Endodermal cell (in vitro differentiated cells): ENCODE data around the gene CHTOP. TPM values are rescaled to one million over a fixed set of nuclear protein-coding genes. Genes with fewer than 3 reads are reported as not detected.

Experiments
- DNase-seq: peaks from one replicate; pipeline ENCODE4 v3.0.0-alpha.2; 2017
- H3K27ac ChIP-seq: 2 replicates; pipeline ENCODE4 v1.5.1; 2013; ENCODE audit warnings: mild to moderate bottlenecking, low read depth, low read length, moderate library complexity
- H3K27me3 ChIP-seq: 2 replicates; pipeline ENCODE4 v1.6.1; 2013; ENCODE audit warnings: mild to moderate bottlenecking, low read length, moderate library complexity; ENCODE audit not compliant: insufficient read depth, control insufficient read depth, poor library complexity, severe bottlenecking
- H3K36me3 ChIP-seq: 2 replicates; pipeline ENCODE4 v1.7.0; 2013; ENCODE audit warnings: mild to moderate bottlenecking, low read length, moderate library complexity; ENCODE audit not compliant: control insufficient read depth, insufficient read depth
- H3K4me1 ChIP-seq: one replicate; pipeline ENCODE4 v1.7.0; 2013; ENCODE audit warnings: low read length; ENCODE audit not compliant: control insufficient read depth, insufficient read depth
- H3K4me3 ChIP-seq: 2 replicates; pipeline ENCODE4 v1.5.1; 2013; ENCODE audit warnings: mild to moderate bottlenecking, low read length, moderate library complexity
- H3K9ac ChIP-seq: 2 replicates; pipeline ENCODE4 v1.6.1; 2013; ENCODE audit warnings: mild to moderate bottlenecking, low read length, moderate library complexity; ENCODE audit not compliant: poor library complexity, severe bottlenecking; ENCODE audit errors: extremely low read depth
- H3K9me3 ChIP-seq: 2 replicates; pipeline ENCODE4 v1.6.1; 2013; ENCODE audit warnings: mild to moderate bottlenecking, low read length, moderate library complexity; ENCODE audit not compliant: control insufficient read depth
- H3K27ac Mint-ChIP-seq: 2 replicates; pipeline ENCODE4 v1.8.0; 2020; ENCODE audit warnings: mixed read lengths
- H3K27me3 Mint-ChIP-seq: 2 replicates; pipeline ENCODE4 v1.8.0; 2021; ENCODE audit warnings: mild to moderate bottlenecking, mixed read lengths; ENCODE audit not compliant: insufficient read depth
- H3K36me3 Mint-ChIP-seq: 2 replicates; pipeline ENCODE4 v1.8.0; 2020; ENCODE audit warnings: low read depth, mixed read lengths
- H3K4me1 Mint-ChIP-seq: 2 replicates; pipeline ENCODE4 v1.8.0; 2020; ENCODE audit warnings: mixed read lengths
- H3K4me3 Mint-ChIP-seq: 2 replicates; pipeline ENCODE4 v1.8.0; 2020; ENCODE audit warnings: mild to moderate bottlenecking, moderate library complexity, mixed read lengths
- H3K9me3 Mint-ChIP-seq: 2 replicates; pipeline ENCODE4 v1.8.0; 2020; ENCODE audit warnings: mild to moderate bottlenecking, mixed read lengths
- CTCF ChIP-seq: fragments of 200-600 bp; sonication (generic); conservative IDR thresholded peaks from 2 replicates; pipeline ENCODE4 v1.5.0; 2021; ENCODE audit warnings: antibody characterized with exemption, mild to moderate bottlenecking
- WGBS, 2 experiments: methylation state at CpG; one replicate each; pipeline versions ENCODE4 v1.1.5 to v1.1.7; 2013; ENCODE audit warnings: missing lambda C conversion rate in 2 of 2, mixed read lengths in 1 of 2; ENCODE audit not compliant: insufficient coverage in 1 of 2, insufficient read length in 1 of 2; 5-methylcytosine and 5-hydroxymethylcytosine counted together
- total RNA-seq, 2 donors: library from RNA; stranded (reverse); fragmentation: NEBNext Ultra II Directional in 1 of 2; extraction: Animal tissue kit (Norgen Biotek cat#: 25700) in 1 of 2; gene quantifications; 2 replicates in 1 of 2; 3 replicates in 1 of 2; pipeline ENCODE4 v1.2.1, GENCODE V29; 2021

The CHTOP gene
- total RNA-seq, 2 donors from 2014 or later: 98.4 to 117 TPM

- Histone ChIP-seq H3K27ac (no peak overlapping the region), H3K9me3 (no peaks in the 10 kb centered on the region), H3K36me3 (peaks cover 1% of the 10 kb centered on the region), H3K4me1 (no peaks in the 10 kb centered on the region), H3K27me3 (no peaks in the 10 kb centered on the region), H3K9ac (no peak overlapping the region), H3K4me3 (no peak overlapping the region)
- Mint-ChIP-seq H3K27ac (no peak overlapping the region), H3K36me3 (peaks cover 11% of the 10 kb centered on the region), H3K4me1 (peaks cover 7% of the 10 kb centered on the region), H3K9me3 (no peaks in the 10 kb centered on the region), H3K4me3 (no peak overlapping the region), H3K27me3 (no peaks in the 10 kb centered on the region)
- WGBS, 2 experiments: 97 to 100% methylated on average over 1 to 6 of the region's 7 CpGs
- no peak for TF ChIP-seq CTCF
- DNase-seq: no peak
These were observed 34.0 kb upstream of the CHTOP start for GRCh38 chr1:153599847-153600246.

- H3K36me3 ChIP-seq: peaks cover 27% of the 10 kb centered on the region
- Mint-ChIP-seq H3K27ac (no peak overlapping the region), H3K4me3 (no peak overlapping the region), H3K4me1 (peaks cover 7% of the 10 kb centered on the region), H3K27me3 (no peaks in the 10 kb centered on the region), H3K36me3 (peaks cover 29% of the 10 kb centered on the region), H3K9me3 (no peaks in the 10 kb centered on the region)
- no peaks in the 10 kb centered on the region for H3K4me1 ChIP-seq
- H3K27ac ChIP-seq: no peak overlapping the region
- TF ChIP-seq CTCF: no peak
- H3K9me3 ChIP-seq: no peaks in the 10 kb centered on the region
- no peaks in the 10 kb centered on the region for H3K27me3 ChIP-seq
- H3K9ac ChIP-seq: no peak overlapping the region
- WGBS, 2 experiments: 92 to 100% methylated on average over 3 to 5 of the region's 6 CpGs
- H3K4me3 ChIP-seq: no peak overlapping the region
- no peak for DNase-seq
These were observed 31.1 kb upstream of the CHTOP start for GRCh38 chr1:153602749-153603148.

DNA sequence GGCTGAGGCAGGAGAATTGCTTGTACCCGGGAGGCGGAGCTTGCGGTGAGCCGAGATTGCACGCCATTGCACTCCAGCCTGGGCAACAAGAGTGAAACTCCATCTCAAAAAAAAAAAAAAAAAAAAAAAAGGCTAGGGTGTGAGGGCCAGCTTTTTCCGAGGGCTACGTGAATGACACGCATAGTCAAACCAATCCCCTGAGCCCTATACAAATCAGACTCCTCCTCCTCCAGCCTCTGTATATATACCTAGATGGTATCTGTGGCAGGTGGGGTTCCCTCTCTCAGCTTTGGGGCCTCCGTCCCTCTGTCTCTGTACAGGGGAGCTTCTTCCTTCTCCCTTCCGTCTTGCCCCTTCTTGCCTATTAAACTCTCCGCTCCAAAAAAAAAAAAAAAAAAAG is 27.7 kb upstream of the CHTOP start:
- DNase-seq: no peak
- Histone ChIP-seq H3K4me3 (no peak overlapping the region), H3K4me1 (peaks cover 3% of the 10 kb centered on the region), H3K27me3 (no peaks in the 10 kb centered on the region), H3K36me3 (peaks cover 40% of the 10 kb centered on the region), H3K9ac (no peak overlapping the region), H3K9me3 (no peaks in the 10 kb centered on the region), H3K27ac (no peak overlapping the region)
- Mint-ChIP-seq H3K4me3 (no peak overlapping the region), H3K36me3 (peaks cover 32% of the 10 kb centered on the region), H3K4me1 (peaks cover 25% of the 10 kb centered on the region), H3K27me3 (peaks cover 2% of the 10 kb centered on the region), H3K27ac (no peak overlapping the region), H3K9me3 (no peaks in the 10 kb centered on the region)
- 94 to 96% methylated on average over 3 to 8 of the region's 11 CpGs for WGBS, 2 experiments
- TF ChIP-seq CTCF: no peak
